Endometrial microvascular endothelial cells (primary cell): Measurements from ENCODE around the gene IL26. TPM values are rescaled to one million over a fixed set of nuclear protein-coding genes. Genes with fewer than 3 reads are reported as not detected.
"Not testable (repeated sequence)": the region's sequence is repeated elsewhere in the genome, so short reads cannot be mapped to it uniquely, and the experiment has no call there.

Experiments used
- in situ Hi-C: cut with HindIII; loops from 2 replicates; pipeline ENCODE4 v1.10.0; 2017; ENCODE audit warnings: low sequenced_read_pairs, low pct_unique_long_range_greater_than_20kb; ENCODE audit errors: inconsistent ontology term
- total RNA-seq: library from RNA; depleted of rRNA; stranded (reverse); fragments of >200 nt; gene quantifications from one replicate; pipeline ENCODE4 v1.2.3, GENCODE V29; 2015; ENCODE audit errors: inconsistent ontology term

The IL26 gene
- total RNA-seq, 1 donor from 2014 or later, result not detected

- in situ Hi-C loops, result no loop called here
These were observed 14.7 kb downstream of the IL26 start for GRCh38 chr12:68210875-68211274.

GRCh38 chr12:68209048-68209728 is 16.4 kb downstream of the IL26 start:
- in situ Hi-C loops, result not testable (repeated sequence)

- in situ Hi-C loops, result no loop called here
These were observed 18.3 kb downstream of the IL26 start for GRCh38 chr12:68207276-68207675.

GRCh38 chr12:68206446-68206845 is 19.2 kb downstream of the IL26 start:
- in situ Hi-C loops, result no loop called here

GRCh38 chr12:68203460-68203875 is 22.1 kb downstream of the IL26 start:
- in situ Hi-C loops, result no loop called here

- in situ Hi-C loops, result no loop called here
These were observed 24.8 kb downstream of the IL26 start for GRCh38 chr12:68200854-68201253.

GRCh38 chr12:68199127-68199526 is 26.5 kb downstream of the IL26 start:
- in situ Hi-C loops, result no loop called here

GRCh38 chr12:68198507-68199086 is 27.0 kb downstream of the IL26 start:
- in situ Hi-C loops, result no loop called here

GRCh38 chr12:68190301-68190700 is 35.3 kb downstream of the IL26 start:
- in situ Hi-C loops, result no loop called here

- in situ Hi-C loops, result no loop called here
These were observed 35.8 kb downstream of the IL26 start for GRCh38 chr12:68189821-68190242.

GRCh38 chr12:68185598-68185997 is 40.0 kb downstream of the IL26 start:
- in situ Hi-C loops, result no loop called here

GRCh38 chr12:68180792-68181744 is 44.5 kb downstream of the IL26 start:
- in situ Hi-C loops, result no loop called here

GRCh38 chr12:68178774-68179439 is 46.7 kb downstream of the IL26 start:
- in situ Hi-C loops, result no loop called here

GRCh38 chr12:68178184-68178583 is 47.4 kb downstream of the IL26 start:
- in situ Hi-C loops, result no loop called here

- in situ Hi-C loops, result no loop called here
These were observed 48.0 kb downstream of the IL26 start for GRCh38 chr12:68177562-68177961.

- in situ Hi-C loops, result no loop called here
These were observed 49.4 kb downstream of the IL26 start for GRCh38 chr12:68176257-68176656.

GRCh38 chr12:68175557-68176061 is 50.0 kb downstream of the IL26 start:
- in situ Hi-C loops, result no loop called here

GRCh38 chr12:68174761-68175160 is 50.8 kb downstream of the IL26 start:
- in situ Hi-C loops, result not testable (repeated sequence)

GRCh38 chr12:68173792-68174191 is 51.8 kb downstream of the IL26 start:
- in situ Hi-C loops, result no loop called here
